Thyroid gland (tissue), 4 donors: ENCODE measurements around the gene YARS1.

ENCODE experiments used
- CTCF ChIP-seq, 6 experiments: fragments of 200-600 bp in 3 of 6; fragments of 450-650 bp in 3 of 6; sonication (generic) in 3 of 6; IDR thresholded peaks; one replicate each; pipeline ENCODE4 v1.5.1; 2016 to 2019; ENCODE audit warnings: antibody characterized with exemption in 6 of 6, mild to moderate bottlenecking in 2 of 6, inconsistent platforms in 1 of 6, moderate library complexity in 1 of 6
- POLR2A ChIP-seq, 2 donors: fragments of 450-650 bp; IDR thresholded peaks; one replicate each; pipeline ENCODE4 v1.6.1; 2017; ENCODE audit warnings: antibody characterized with exemption in 2 of 2, mild to moderate bottlenecking in 2 of 2, moderate library complexity in 1 of 2

GRCh38 chr1:32764826-32765569, 52.2 kb downstream of the YARS1 start:
- no peak for TF ChIP-seq CTCF (IDR thresholded peaks at IDR 0.05)
- TF ChIP-seq POLR2A (IDR thresholded peaks at IDR 0.05): no peak
